Measurements from ENCODE around the gene ASTN2. TPM values are rescaled to one million over a fixed set of nuclear protein-coding genes. Genes with fewer than 3 reads are reported as not detected.

Gene ASTN2
- polyA plus RNA-seq, 1 experiment: 12.8 TPM

GRCh38 chr9:116992865-116993264 is 422.0 kb downstream of the ASTN2 start:
- no peak overlapping the region for H3K4me3 ChIP-seq (ENCODE audit: low read depth, low read length)
- CTCF ChIA-PET: no interaction called here
- no peak for TF ChIP-seq CTCF (IDR thresholded peaks at IDR 0.05; ENCODE audit: insufficient read depth, low read depth, low read length)
- no peaks in the 10 kb centered on the region for H3K27me3 ChIP-seq (ENCODE audit: control insufficient read depth, insufficient read depth, low read length)
- POLR2A ChIA-PET: no interaction called here
- DNase-seq (ENCODE audit: low read depth): no peak
- no peaks in the 10 kb centered on the region for H3K36me3 ChIP-seq (ENCODE audit: control insufficient read depth, insufficient read depth, low read length)

GRCh38 chr9:116991051-116991450 is 423.8 kb downstream of the ASTN2 start:
- Histone ChIP-seq H3K27me3 (ENCODE audit: control insufficient read depth, insufficient read depth, low read length) (no peaks in the 10 kb centered on the region; the same call in 1 of the 2 replicates), H3K4me3 (ENCODE audit: low read depth, low read length) (no peak overlapping the region), H3K36me3 (ENCODE audit: control insufficient read depth, insufficient read depth, low read length) (no peaks in the 10 kb centered on the region)
- ChIA-PET CTCF (no interaction called here), POLR2A (no interaction called here)
- DNase-seq (ENCODE audit: low read depth): no peak
- no peak for TF ChIP-seq CTCF (IDR thresholded peaks at IDR 0.05; ENCODE audit: insufficient read depth, low read depth, low read length)

- Histone ChIP-seq H3K36me3 (ENCODE audit: control insufficient read depth, insufficient read depth, low read length) (no peaks in the 10 kb centered on the region), H3K27me3 (ENCODE audit: control insufficient read depth, insufficient read depth, low read length) (no peaks in the 10 kb centered on the region; the same call in none of the 2 replicates), H3K4me3 (ENCODE audit: low read depth, low read length) (no peak overlapping the region)
- no peak for DNase-seq (ENCODE audit: low read depth)
- ChIA-PET CTCF (no interaction called here), POLR2A (no interaction called here)
- TF ChIP-seq CTCF (IDR thresholded peaks at IDR 0.05; ENCODE audit: insufficient read depth, low read depth, low read length): no peak
These were observed 424.3 kb downstream of the ASTN2 start for GRCh38 chr9:116990592-116990991.

- no peaks in the 10 kb centered on the region; the same call in none of the 2 replicates for H3K27me3 ChIP-seq (ENCODE audit: control insufficient read depth, insufficient read depth, low read length)
- ChIA-PET CTCF (interaction anchor here (1.3 kb wide), 1 partner anchor 46 kb away, joined by 3 read pairs; no protein-coding TSS in a partner anchor), POLR2A (no interaction called here)
- no peak overlapping the region for H3K4me3 ChIP-seq (ENCODE audit: low read depth, low read length)
- TF ChIP-seq CTCF (IDR thresholded peaks at IDR 0.05; ENCODE audit: insufficient read depth, low read depth, low read length): no peak
- no peaks in the 10 kb centered on the region for H3K36me3 ChIP-seq (ENCODE audit: control insufficient read depth, insufficient read depth, low read length)
- no peak for DNase-seq (ENCODE audit: low read depth)
These were observed 427.0 kb downstream of the ASTN2 start for GRCh38 chr9:116987721-116988485.

GRCh38 chr9:116986015-116986414 is 428.8 kb downstream of the ASTN2 start:
- no peak for TF ChIP-seq CTCF (IDR thresholded peaks at IDR 0.05; ENCODE audit: insufficient read depth, low read depth, low read length)
- Histone ChIP-seq H3K4me3 (ENCODE audit: low read depth, low read length) (no peak overlapping the region), H3K36me3 (ENCODE audit: control insufficient read depth, insufficient read depth, low read length) (no peaks in the 10 kb centered on the region), H3K27me3 (ENCODE audit: control insufficient read depth, insufficient read depth, low read length) (no peaks in the 10 kb centered on the region; the same call in none of the 2 replicates)
- ChIA-PET CTCF (no interaction called here), POLR2A (no interaction called here)
- DNase-seq (ENCODE audit: low read depth): no peak
